T-helper 22 cell (primary cell): ENCODE data around the gene C1orf122.
"Not testable (repeated sequence)": the region's sequence is repeated elsewhere in the genome, so short reads cannot be mapped to it uniquely, and the experiment has no call there.

ENCODE experiments used
- DNase-seq: peaks from one replicate; pipeline ENCODE4 v3.0.0-alpha.2; 2020; ENCODE audit warnings: low read depth

Gene C1orf122

DNA sequence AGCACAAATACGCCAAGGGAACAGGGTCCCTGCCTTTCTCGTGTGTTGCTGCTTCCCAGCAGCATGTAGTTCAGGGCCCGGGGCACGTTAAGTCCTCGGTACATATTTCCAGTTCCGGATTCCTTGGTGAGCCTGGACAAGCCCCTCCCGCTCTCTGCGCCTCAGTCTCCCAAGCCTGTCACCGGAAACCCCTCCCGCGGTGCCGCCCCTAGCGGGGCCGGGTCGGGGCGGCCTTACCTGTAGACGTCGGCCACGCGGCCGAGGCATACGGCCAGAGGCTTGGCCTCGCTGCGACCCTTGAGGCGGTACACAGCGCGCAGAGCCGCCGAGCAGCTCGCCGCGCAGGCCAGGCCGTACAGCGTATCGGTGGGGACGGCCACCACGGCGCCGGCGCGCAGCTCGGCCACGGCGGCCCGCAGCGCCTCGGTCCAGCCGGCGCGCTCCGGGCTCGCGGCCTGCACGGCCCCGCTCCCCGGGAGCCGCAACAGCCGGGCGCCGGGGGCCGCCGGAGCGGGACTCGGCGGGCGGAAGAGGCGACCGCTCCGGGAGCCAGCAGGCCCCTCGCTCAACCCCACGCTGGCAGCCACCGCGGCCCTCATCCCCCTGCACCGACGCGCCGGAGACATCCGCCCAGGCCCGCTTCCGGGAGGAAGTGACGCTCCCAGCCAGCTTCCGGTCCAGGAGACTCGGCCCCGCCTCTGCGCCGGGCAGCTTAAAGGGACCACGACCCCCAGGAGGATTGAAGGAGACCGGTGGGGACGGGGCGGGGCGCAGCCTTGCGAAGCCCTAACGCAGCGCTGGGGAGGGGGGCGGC lies at the start of gene C1orf122, which contains the start of gene YRDC:
Gene C1orf122, plus strand, starts transcription at position 236 of the 814 bp plus-strand sequence. CDS start 615 bp downstream, outside the sequence.
Gene YRDC, minus strand, starts transcription at position 654 of the 814 bp plus-strand sequence. Its CDS starts 28 bp downstream, at position 626.
- peak; percentile 87 for DNase-seq

DNA sequence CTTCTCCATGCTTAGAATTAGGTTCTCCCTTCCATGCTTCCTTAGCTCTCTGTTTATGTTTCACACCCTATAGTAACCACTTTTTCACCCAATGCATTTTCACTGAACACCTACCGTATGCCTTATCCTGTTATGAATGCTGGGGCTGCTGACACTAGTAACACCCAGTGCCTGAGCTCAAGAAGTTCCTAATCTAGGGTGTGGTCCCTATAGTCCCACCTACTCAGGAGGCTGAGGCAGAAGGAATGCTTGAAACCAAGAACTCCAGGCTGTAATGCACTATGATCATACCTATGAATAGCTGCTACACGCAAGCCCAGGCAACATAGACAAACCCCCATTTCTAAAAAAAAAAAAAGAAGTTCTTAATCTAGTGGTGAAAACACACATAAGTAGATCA lies 48.1 kb upstream of the C1orf122 start:
- no peak for DNase-seq

DNA sequence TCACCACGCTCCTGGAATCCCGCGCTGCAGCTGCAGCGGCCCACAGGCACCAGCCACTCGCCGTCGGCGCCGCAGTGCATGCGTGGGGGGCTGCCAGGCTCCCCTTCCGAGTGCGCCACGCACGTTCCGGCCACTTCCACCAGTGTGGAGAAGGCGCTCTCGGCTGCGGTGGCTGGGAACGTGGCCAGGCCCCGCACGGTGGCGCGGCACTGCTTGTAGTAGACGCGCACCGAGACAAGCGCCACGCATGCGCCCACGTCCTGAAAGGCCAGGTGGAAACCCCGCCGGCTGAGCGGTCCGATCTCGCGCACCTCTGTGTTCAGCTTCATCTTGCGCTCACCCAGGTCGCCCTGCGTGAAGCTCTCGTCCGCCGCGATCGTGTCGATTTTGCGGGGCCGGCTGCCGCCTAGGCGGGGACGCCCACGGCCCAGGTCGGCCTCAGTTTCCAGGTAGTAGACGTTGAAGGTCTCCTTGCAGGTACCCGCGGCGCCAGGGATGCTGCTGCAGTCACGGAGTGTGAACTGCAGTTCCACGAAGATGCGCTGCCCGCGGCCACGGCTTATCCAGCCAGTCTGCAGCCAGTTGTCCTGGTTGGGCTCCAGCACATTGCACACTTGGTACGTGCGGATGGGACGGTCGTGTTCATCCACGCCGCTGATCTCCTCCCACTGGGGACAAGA lies 46.0 kb upstream of the C1orf122 start:
- DNase-seq = no peak

DNA sequence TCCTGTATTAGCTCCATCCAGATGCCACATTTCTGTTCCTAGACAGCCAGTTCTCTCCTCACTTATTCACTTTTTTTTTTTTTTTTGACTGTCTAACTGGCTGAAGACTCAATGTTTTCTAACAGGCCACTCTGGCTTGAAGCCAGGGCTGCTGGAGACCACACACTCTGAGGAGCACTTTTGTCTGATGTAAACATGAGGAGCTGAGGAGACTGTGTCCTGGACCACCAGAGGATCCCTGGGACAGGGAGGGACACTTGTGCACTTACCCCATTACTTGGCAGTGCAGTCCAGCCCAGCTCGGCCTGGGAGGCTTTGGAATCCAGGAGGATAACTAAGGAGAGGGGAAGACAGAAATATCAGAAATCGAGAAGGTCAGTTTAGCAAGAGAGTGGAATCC lies 45.1 kb upstream of the C1orf122 start:
- no peak for DNase-seq

DNA sequence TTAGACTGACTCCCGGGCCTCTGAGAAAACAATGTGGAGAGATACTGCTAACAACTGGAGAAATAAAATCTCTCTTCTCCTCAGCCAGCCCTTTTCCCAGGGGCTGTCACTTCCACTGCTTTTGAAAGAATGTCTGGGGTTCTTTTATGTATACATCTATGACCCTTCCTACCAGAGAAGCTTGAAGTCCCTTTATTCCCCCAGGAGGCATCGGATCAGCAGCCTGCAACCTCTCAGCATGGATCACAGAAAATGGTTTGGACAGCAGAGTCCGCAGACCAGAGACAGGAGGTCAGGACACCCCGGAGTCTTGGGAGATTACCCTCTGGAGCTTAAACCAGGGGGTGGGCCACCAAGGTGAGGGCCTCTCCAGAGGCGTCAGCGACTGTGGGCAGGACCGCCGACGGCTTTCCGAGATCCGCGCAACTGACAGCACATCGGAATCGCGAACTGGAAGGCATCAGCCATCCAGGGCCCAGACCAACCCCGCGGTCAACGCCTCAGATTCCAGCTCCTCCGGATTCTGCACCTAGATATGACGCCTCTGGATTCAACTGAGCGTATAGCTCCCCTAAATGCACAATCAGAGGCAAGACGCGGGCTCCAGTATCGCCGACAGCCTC lies 43.7 kb upstream of the C1orf122 start:
- no peak for DNase-seq

DNA sequence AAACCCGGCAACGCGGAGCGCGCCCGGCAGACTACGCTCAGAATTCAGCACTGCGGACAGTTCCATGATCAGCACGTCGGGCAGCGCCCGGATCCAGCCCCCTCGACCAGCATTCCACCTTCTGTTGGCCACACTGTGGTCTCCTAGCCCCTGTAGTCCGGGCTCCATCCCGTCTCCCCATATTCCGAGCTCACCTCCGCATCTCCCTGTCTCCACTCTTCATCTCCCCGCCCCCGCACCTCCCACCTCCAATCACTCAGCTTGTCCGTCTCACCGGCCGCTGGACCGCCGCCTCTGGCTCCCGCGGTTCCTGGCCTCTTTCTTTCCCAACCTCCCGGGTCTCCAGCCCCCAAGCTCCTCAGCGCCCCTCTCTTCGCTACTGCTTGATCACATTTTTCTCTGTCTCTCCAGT lies 43.2 kb upstream of the C1orf122 start:
- no peak for DNase-seq

DNA sequence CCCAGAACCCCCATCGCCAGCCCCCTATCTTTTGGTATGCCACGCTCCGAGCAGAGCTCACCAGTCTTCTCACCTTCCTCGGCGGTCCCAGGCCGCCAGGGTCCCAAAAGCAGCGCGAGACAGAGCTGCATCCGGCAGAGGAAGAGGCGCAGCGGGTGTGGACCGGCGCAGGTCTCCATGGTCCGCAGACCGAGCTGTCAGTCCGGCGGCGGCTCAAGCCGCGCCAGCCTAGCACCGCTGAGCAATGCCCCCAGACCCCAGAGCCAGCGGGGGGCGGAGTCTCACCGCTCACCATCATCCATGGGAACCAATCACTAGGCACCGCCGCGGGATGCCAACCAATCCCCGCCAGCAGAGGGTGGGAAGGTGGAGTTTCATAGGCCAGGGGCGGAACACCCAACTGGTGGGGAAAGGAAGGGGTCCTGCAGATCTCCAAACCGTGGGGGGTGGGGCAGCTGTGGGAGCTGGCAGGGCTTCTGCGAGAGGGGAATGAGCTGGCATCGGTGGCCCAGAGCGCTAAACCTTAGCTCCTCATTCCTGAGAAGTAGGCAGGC lies 42.6 kb upstream of the C1orf122 start, which contains the start of gene EPHA10:
Gene EPHA10, minus strand, starts transcription at position 233 of the 554 bp plus-strand sequence. Its CDS starts 54 bp downstream, at position 179.
- no peak for DNase-seq

DNA sequence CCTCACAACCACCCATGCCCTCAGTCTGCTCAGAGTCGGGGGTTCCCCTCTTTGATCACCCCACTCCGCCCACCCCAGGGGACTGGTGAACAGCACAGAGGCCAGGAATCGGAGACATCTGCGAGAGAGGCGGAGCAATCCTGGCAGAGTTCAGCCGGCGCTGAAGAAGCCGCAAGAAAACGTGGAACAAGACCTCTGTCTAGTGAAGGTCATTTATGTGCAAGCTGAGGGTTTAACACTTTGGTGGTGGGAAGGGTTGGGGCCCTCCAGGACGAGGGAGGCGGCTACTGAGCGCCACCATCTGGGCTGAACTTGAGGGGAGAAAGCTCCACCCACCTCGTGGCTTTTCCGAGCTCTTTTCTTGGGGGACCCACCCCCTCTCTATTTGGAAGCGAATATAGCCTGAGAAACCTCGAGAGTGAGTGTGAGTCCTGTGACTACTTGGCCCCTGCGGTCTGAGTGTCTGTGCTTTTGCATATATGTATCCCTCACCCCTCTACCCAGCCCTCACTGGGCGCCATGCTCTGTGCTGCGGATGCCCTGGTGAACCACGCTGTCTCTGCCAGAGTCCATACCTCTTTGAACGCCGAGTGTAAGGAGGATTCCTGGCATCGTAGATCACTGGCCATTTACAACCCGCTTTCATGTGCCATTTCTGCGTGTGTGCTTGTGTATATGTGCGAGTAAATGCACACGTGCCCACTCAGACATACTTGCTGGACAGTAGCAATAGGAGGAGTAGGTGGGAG lies 41.5 kb upstream of the C1orf122 start:
- no peak for DNase-seq

DNA sequence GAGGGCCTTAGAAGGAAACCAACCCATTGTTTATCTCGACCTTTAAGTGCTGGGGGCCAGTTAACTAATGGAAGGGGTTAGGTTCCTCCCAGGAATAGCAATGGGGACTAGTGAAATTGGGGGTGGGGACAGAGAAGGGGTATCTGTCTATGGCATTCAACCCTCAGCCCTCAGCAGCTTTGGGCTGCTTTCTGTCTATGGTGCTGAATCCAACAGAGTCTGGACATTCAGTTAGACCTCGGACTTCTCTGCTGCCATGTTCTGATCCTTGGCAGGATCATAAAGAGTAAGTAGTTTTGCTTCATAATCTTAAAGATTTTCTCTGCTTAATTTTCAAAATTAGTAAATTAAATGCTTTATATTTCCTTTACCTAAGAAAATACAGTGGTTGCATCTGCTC lies 40.1 kb upstream of the C1orf122 start:
- DNase-seq = no peak

DNA sequence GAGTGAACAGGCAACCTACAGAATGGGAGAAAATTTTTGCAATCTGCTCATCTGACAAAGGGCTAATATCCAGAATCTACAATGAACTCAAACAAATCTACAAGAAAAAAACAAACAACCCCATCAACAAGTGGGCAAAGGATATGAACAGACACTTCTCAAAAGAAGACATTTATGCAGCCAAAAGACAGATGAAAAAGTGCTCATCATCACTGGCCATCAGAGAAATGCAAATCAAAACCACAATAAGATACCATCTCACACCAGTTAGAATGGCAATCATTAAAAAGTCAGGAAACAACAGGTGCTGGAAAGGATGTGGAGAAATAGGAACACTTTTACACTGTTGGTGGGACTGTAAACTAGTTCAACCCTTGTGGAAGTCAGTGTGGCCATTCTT lies 36.1 kb upstream of the C1orf122 start:
- not testable (repeated sequence) for DNase-seq

DNA sequence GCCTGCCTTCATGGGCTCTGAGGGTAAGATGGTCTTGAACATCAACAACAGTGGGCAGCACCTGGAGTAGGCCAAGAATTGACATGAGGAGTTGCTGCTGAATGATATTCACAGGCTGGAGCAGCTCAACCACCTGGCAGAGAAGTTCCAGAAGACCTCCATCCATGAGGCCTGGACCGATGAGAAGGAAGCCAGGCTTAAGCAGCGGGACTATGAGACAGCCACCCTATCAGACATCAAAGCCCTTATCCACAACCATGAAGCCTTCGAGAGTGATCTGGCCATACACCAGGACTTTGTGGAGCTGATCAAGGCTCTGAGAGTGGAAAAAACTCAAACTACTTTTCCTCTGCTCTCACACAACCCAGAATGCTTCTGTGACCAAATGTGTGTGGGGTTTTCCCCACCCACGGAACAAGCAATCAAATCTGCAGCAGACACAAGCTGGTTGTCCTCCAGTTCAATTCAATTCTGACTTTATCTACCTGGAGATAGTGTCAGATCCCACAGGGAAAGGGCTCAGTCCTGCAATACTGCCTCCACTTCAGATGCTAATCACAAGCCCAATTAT lies 30.6 kb upstream of the C1orf122 start:
- no peak for DNase-seq

DNA sequence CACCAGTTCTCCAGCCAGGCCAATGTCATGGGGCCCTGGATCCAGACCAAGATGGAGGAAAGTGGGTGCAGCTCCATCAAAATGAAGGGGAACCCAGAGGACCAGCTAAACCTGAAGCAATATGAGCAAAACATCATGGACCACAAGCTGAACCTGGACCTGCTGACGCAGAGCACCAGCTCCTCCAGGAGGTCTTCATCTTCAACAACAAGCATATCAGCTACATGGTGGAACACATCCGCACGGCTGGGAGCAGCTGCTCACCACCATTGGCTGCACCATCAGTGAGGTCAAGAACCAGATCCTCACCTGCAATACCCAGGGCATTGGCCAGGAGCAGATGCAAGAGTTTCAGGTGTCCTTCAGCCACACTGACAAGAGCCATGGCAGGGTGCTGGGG lies 28.9 kb upstream of the C1orf122 start:
- DNase-seq = no peak

DNA sequence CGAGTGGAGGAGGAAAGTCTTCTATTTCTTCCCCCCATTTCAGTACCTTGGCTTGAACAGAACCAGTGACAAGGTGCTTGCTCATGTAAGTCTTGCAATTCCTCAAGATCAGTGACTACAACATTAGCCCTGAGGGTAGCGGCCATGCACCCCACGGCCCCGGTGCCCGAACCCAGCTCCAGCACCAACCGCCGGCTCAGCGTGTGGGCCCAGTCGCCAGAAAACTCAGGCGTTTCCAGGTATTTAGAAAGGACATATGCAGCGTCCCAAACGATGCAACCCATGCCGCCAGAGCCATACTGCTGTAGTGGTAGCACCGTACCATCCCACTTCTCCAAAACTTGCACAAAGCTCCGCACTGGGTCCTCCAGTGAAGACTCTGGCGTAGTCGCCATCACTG lies 25.1 kb upstream of the C1orf122 start:
- no peak for DNase-seq

DNA sequence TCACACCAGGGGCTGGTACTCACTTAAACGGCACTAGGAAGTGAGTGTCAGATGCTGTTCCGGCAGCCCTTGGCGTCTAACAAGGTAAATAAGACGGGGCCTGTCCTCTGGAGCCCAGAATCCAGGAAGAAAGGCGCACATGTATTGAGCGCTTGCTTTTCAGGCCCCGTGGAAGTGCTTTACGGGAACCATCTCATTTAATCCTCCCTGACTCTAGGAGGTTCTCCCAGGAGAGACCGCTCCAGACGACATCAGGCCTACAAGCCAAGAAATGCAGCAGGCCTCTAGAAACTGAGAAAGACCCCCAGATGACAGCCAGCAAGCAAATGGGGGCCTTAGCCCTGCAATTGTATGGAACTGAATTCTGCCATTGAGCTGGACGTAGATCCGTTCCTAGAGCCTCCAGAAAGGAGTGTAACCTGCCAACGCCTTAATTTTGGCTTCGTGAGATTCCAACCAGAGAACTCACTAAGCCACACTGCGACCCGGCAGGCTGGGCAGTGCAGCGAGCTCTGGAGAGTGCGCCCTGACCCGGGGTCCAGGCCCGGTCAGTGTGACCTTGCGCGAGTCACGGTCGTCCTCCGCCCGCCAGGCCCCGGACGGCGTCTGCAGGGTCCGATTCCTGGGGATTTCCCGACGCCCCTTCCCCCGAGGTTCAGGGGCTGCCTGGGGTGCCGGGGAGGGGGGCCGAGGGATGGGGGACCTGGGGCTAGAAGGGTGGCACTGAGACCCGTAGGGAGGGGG lies 14.5 kb upstream of the C1orf122 start:
- no peak for DNase-seq

DNA sequence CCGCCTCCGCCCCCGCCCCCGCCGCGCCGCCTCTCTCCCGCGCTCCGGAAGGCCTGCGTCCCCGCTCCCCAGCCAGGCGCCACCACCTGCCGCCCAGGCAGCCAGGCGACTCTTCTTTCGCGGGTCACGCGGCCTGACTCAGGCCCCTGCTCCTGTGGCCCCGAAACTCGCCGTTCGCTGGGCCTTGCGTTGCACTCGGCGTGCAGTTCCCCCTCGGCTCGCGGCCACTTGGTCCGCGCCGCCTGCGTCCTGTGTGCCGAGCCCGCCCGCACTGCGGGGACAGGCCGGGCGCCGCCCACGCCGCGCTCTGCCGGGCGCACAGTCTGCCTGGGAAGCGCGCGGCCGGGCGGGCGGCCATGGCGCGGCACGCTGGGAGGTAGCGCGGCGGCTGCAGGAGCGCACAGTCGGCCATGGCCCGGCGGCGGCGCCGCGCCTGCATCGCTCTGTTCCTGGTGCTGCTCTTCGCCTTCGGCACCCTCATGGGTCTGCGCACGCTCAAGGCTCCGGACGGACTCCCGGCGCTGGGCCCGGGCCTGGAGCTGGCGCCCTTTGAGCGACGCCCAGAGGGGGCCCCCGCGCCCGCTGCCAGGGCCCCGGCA lies 13.7 kb upstream of the C1orf122 start, which contains the start of gene MANEAL:
Gene MANEAL, plus strand, starts transcription at position 75 of the 599 bp plus-strand sequence. Its CDS starts 336 bp downstream, at position 411.
- DNase-seq = no peak

DNA sequence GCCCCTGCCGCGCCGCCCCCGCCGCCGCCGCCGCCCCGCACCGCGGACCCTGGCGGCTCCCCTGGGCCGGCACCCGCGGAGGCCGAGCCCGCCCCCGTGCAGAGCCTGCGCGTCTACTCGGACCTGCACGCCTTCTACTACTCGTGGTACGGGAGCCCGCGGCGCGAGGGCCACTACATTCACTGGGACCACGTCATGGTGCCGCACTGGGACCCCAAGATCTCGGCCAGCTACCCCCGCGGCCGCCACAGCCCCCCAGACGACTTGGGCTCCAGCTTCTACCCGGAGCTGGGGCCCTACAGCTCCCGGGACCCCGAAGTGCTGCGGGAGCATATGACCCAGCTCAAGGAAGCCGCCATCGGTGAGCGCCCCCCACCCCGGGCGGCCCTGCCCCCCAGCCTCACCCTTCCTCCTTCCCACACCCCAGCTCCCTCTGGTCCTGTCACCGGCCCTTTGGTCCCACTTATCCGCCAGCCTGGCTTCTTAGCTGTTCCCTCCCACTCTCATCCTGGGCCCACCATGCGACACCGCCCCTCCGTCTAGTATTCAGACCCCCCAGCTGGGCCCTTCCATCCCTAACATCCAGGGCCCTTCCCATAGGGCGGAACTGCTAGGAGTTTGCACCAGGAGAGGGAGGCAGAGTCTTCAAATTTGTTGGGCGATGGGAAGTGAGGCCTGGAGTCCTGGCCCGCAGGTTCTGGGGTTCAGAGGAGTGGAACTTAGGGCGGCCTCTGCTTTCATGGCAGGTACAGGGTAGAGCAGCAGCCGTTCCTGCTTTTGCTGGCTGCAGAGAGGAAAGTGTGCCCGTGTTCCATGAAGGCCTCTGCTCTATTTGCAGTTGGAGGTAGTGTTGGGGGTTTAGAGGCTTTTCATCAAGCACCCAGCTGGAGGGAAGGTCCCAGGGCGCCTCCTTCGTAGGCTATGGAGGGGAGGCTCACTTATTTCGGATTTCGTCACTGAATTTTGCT lies 12.9 kb upstream of the C1orf122 start:
- DNase-seq = no peak

DNA sequence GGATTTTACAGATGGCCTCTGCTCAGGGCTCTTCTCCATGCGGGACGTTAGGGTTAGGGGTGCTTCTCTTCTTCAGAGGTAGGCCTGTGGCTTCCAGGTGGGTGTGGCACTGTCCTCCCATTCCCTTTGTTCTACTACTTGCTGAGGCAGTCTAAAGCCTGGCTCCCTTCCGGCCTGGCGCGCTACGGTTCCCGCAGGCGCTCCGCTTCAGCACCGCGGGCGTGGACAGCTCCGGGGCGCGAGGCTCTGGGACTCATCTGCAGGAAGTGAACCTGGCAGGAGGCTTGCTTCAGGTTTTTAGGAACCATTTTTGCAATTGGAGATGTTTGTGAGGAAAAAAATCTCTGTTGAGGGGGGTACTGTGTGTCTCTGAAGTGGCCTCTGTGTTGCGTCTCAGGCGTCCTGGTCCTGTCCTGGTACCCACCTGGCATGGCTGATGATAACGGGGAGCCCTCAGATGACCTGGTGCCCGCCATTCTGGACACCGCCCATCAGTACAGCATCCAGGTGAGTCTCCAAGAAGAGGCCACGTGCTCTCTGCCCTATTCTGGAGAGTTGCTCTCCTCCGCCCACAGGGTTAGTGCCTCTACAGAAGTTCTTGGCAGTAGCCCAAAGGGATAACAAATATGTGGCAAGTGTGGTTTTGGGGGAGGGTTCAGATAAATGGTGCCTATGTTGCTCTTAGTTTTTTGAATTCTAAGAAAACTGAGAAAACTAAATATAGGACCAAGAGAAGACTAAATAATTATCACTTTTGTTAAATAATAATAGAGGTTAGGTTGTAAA lies 12.1 kb upstream of the C1orf122 start:
- DNase-seq = no peak

DNA sequence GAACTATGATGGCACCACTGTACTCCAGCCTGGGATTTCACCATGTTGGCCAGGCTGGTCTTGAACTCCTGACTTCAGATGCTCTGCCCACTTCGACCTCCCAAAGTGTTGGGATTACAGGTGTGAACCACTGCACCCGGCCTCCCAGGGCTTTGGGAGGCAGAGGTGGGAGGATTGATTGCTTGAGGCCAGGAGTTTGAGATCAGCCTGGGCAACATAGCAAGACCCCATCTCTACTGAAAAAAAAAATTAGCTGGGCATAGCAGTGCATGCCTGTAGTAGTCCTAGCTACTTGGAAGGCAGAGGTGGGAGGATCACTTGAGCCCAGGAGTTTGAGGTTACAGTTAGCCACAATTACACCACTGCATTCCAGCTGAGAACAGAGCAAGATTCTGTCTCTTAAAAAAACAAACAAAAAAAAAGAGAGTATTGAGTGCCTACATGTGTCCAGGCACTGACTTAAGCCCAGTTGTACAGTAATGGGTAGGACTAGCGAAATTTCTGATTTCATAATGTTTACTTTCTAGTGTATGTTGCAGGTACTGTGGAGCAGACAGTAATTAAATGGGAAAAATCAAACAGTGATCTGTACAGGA lies 9.7 kb upstream of the C1orf122 start:
- no peak for DNase-seq
